ENCODE results near the gene STX10.

The STX10 gene

DNA sequence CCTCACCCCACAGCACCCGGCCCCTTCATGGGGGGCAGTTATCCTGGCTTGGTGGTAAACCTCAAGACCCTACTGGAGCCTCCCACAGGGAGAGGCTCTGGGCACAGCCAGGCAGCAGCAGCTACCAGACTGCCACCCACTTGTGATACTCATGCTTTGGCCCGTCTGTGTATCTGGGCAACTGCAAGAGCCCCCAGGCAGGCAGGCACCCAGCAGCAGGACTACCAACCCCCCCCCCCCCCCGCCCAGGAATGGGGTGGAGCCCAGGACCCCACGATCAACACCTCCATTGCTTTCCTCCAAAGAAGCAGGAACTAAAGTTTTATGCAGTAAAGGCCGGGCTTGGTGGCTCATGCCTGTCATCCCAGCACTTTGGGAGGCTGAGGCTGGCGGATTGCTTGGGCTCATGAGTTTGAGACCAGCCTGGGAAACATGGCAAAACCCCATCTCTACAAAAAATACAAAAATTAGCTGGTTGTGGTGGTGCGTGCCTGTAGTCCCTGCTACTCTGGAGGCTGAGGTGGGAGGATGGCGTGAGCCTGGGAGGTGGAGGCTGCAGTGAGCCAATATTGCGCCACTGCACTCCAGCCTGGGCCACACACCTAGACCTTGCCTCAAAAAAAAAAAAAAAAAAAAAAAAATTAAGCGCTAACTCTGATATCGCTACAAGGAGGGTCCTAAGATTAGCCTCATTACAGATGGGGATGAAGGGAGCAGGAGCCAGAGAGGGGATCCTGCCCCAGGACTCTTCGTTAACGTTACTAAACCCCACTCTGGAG lies 46.4 kb downstream of the STX10 start:
- Histone ChIP-seq H3K9ac (ENCODE audit: low read length) (peak overlapping the region; percentile 91), H2AFZ (ENCODE audit: low read length) (no peak overlapping the region), H4K20me1 (ENCODE audit: insufficient read depth, low read length) (no peaks in the 10 kb centered on the region), H3K36me3 (ENCODE audit: insufficient read depth, low read length) (peaks cover 15% of the 10 kb centered on the region; the same call in 1 of the 2 replicates), H3K9me3 (ENCODE audit: low read length) (no peaks in the 10 kb centered on the region), H3K9me2 (ENCODE audit: low read depth, low read length) (no peaks in the 10 kb centered on the region), H3K27me3 (ENCODE audit: insufficient read depth, low read length) (no peaks in the 10 kb centered on the region; the same call in 1 of the 2 replicates), H3K79me2 (ENCODE audit: insufficient read depth, low read length) (no peaks in the 10 kb centered on the region), H3F3A (ENCODE audit: insufficient read depth, low read length) (0 out of 2 replicates have a peak, but pooled peaks cover 3% of the 10 kb centered on the region), H3K27ac (ENCODE audit: low read depth, low read length, poor library complexity, severe bottlenecking) (peak overlapping the region; percentile 98), H3K4me2 (ENCODE audit: low read length) (peak overlapping the region; percentile 92), H3K4me3 (ENCODE audit: low read depth, low read length, poor library complexity, severe bottlenecking) (peak overlapping the region; percentile 80), H3K4me1 (ENCODE audit: insufficient read depth, low read length, severe bottlenecking) (peaks cover 74% of the 10 kb centered on the region)
- TF ChIP-seq, protein P1, sequence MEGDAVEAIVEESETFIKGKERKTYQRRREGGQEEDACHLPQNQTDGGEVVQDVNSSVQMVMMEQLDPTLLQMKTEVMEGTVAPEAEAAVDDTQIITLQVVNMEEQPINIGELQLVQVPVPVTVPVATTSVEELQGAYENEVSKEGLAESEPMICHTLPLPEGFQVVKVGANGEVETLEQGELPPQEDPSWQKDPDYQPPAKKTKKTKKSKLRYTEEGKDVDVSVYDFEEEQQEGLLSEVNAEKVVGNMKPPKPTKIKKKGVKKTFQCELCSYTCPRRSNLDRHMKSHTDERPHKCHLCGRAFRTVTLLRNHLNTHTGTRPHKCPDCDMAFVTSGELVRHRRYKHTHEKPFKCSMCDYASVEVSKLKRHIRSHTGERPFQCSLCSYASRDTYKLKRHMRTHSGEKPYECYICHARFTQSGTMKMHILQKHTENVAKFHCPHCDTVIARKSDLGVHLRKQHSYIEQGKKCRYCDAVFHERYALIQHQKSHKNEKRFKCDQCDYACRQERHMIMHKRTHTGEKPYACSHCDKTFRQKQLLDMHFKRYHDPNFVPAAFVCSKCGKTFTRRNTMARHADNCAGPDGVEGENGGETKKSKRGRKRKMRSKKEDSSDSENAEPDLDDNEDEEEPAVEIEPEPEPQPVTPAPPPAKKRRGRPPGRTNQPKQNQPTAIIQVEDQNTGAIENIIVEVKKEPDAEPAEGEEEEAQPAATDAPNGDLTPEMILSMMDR (IDR thresholded peaks at IDR 0.05; ENCODE audit: low read length) = no peak
- no peak for TF ChIP-seq EZH2 (IDR thresholded peaks at IDR 0.05; ENCODE audit: borderline replicate concordance, low read length)

- Histone ChIP-seq H3K9me3 (ENCODE audit: low read length) (no peaks in the 10 kb centered on the region), H3K9ac (ENCODE audit: low read length) (peak within 1 kb of the TSS; percentile 69), H4K20me1 (ENCODE audit: insufficient read depth, low read length) (no peaks in the 10 kb centered on the region), H3K4me1 (ENCODE audit: insufficient read depth, low read length, severe bottlenecking) (peaks cover 78% of the 10 kb centered on the region), H3K4me3 (ENCODE audit: low read depth, low read length, poor library complexity, severe bottlenecking) (peak within 1 kb of the TSS; percentile 62), H2AFZ (ENCODE audit: low read length) (no peak within 1 kb of the TSS), H3K36me3 (ENCODE audit: insufficient read depth, low read length) (peaks cover 16% of the 10 kb centered on the region; the same call in 1 of the 2 replicates), H3K27me3 (ENCODE audit: insufficient read depth, low read length) (no peaks in the 10 kb centered on the region; the same call in 1 of the 2 replicates), H3K79me2 (ENCODE audit: insufficient read depth, low read length) (no peaks in the 10 kb centered on the region), H3F3A (ENCODE audit: insufficient read depth, low read length) (0 out of 2 replicates have a peak, but pooled peaks cover 3% of the 10 kb centered on the region), H3K4me2 (ENCODE audit: low read length) (peak within 1 kb of the TSS; percentile 62), H3K27ac (ENCODE audit: low read depth, low read length, poor library complexity, severe bottlenecking) (peak within 1 kb of the TSS; percentile 98), H3K9me2 (ENCODE audit: low read depth, low read length) (no peaks in the 10 kb centered on the region)
- TF ChIP-seq, protein P1 (IDR thresholded peaks at IDR 0.05; ENCODE audit: low read length) = no peak
- TF ChIP-seq EZH2 (IDR thresholded peaks at IDR 0.05; ENCODE audit: borderline replicate concordance, low read length) = no peak
These were observed 47.3 kb downstream of the STX10 start, which contains the start of gene LYL1 for GRCh38 chr19:13102666-13103580. Gene LYL1, minus strand, starts transcription at chr19:13102858. Its CDS starts 1,687 bp downstream, at chr19:13101171.

GRCh38 chr19:13102416-13102665 lies 47.8 kb downstream of the STX10 start:
- peaks cover 12% of the 10 kb centered on the region; the same call in 1 of the 2 replicates for H3K36me3 ChIP-seq (ENCODE audit: insufficient read depth, low read length)
- TF ChIP-seq, protein P1 (IDR thresholded peaks at IDR 0.05; ENCODE audit: low read length) = no peak
- no peak for TF ChIP-seq EZH2 (IDR thresholded peaks at IDR 0.05; ENCODE audit: borderline replicate concordance, low read length)
- no peaks in the 10 kb centered on the region for H4K20me1 ChIP-seq (ENCODE audit: insufficient read depth, low read length)
- no peak overlapping the region for H2AFZ ChIP-seq (ENCODE audit: low read length)
- H3K4me2 ChIP-seq (ENCODE audit: low read length) = peak overlapping the region; percentile 62
- H3K79me2 ChIP-seq (ENCODE audit: insufficient read depth, low read length) = no peaks in the 10 kb centered on the region
- H3K4me3 ChIP-seq (ENCODE audit: low read depth, low read length, poor library complexity, severe bottlenecking) = peak overlapping the region; percentile 62
- H3K9me2 ChIP-seq (ENCODE audit: low read depth, low read length) = no peaks in the 10 kb centered on the region
- H3K4me1 ChIP-seq (ENCODE audit: insufficient read depth, low read length, severe bottlenecking) = peaks cover 78% of the 10 kb centered on the region
- H3F3A ChIP-seq (ENCODE audit: insufficient read depth, low read length) = 0 out of 2 replicates have a peak, but pooled peaks cover 3% of the 10 kb centered on the region
- no peaks in the 10 kb centered on the region; the same call in 1 of the 2 replicates for H3K27me3 ChIP-seq (ENCODE audit: insufficient read depth, low read length)
- H3K9ac ChIP-seq (ENCODE audit: low read length) = peak overlapping the region; percentile 69
- no peaks in the 10 kb centered on the region for H3K9me3 ChIP-seq (ENCODE audit: low read length)
- peak overlapping the region; percentile 98 for H3K27ac ChIP-seq (ENCODE audit: low read depth, low read length, poor library complexity, severe bottlenecking)
